PC-3 (cell line): ENCODE measurements around the gene GIGYF2. TPM values are rescaled to one million over a fixed set of nuclear protein-coding genes. Genes with fewer than 3 reads are reported as not detected.

Source experiments
- ATAC-seq: fragments of 200-7000 bp; cut with Tn5 transposase; 2 replicates; pipeline ENCODE4 v1.9.1; 2020; ENCODE audit warnings: mild to moderate bottlenecking, moderate library complexity
- BruUV-seq: library from RNA; stranded (reverse); fragments of 400-500 nt; replicated peaks from 2 replicates; lab custom pipeline; 2021; lab: Mats Ljungman, UMichigan
- CTCF ChIA-PET: fragments of 300-600 bp; sonication (Branson Sonifier 250); formaldehyde crosslinking; loops from one replicate; lab custom pipeline; 2022; ENCODE audit warnings: antibody characterized with exemption; lab: Charles Lee
- POLR2A ChIA-PET: fragments of 300-600 bp; sonication (Branson Sonifier 250); formaldehyde crosslinking; loops from one replicate; lab custom pipeline; 2022; ENCODE audit warnings: antibody characterized with exemption; ENCODE audit not compliant: unreplicated experiment; lab: Charles Lee
- DNase-seq: peaks from one replicate; pipeline ENCODE4 v3.0.0-alpha.2; 2015
- H2AFZ ChIP-seq: fragments of 300-600 bp; sonication (generic); 2 replicates; pipeline ENCODE4 v1.6.0; 2016; ENCODE audit warnings: antibody characterized with exemption, low read length
- H3F3A ChIP-seq: fragments of 300-600 bp; sonication (generic); one replicate; pipeline ENCODE4 v1.6.0; 2017; ENCODE audit warnings: antibody characterized with exemption, low read length, control low read depth, mild to moderate bottlenecking; ENCODE audit not compliant: unreplicated experiment
- H3K27ac ChIP-seq: fragments of 300-600 bp; sonication (generic); 2 replicates; pipeline ENCODE4 v1.5.1; 2016; ENCODE audit warnings: mild to moderate bottlenecking, low read length
- H3K27me3 ChIP-seq: fragments of 300-600 bp; sonication (generic); 2 replicates; pipeline ENCODE4 v1.6.1; 2016; ENCODE audit warnings: low read length, mixed read lengths
- H3K36me3 ChIP-seq: fragments of 300-600 bp; sonication (generic); 2 replicates; pipeline ENCODE4 v1.6.1; 2016; ENCODE audit warnings: low read depth, mixed run types, low read length, mixed read lengths
- H3K4me1 ChIP-seq: fragments of 300-600 bp; sonication (generic); 2 replicates; pipeline ENCODE4 v1.5.1; 2016; ENCODE audit warnings: low read length; ENCODE audit not compliant: insufficient read depth
- H3K4me2 ChIP-seq: fragments of 300-600 bp; sonication (generic); 2 replicates; pipeline ENCODE4 v1.6.0; 2016; ENCODE audit warnings: low read length
- H3K4me3 ChIP-seq: fragments of 300-600 bp; sonication (generic); 2 replicates; pipeline ENCODE4 v1.5.1; 2016; ENCODE audit warnings: mild to moderate bottlenecking, low read length, mixed read lengths
- H3K79me2 ChIP-seq: fragments of 300-600 bp; sonication (generic); 2 replicates; pipeline ENCODE4 v1.6.1; 2017; ENCODE audit warnings: low read length, mixed read lengths
- H3K9ac ChIP-seq: fragments of 300-600 bp; sonication (generic); 2 replicates; pipeline ENCODE4 v1.6.0; 2016; ENCODE audit warnings: mild to moderate bottlenecking, low read length
- H3K9me2 ChIP-seq: fragments of 300-600 bp; sonication (generic); replicated peaks from 2 replicates; pipeline ENCODE4 v1.6.1; 2016; ENCODE audit warnings: mixed run types, low read length, mixed read lengths
- H3K9me3 ChIP-seq: fragments of 300-600 bp; sonication (generic); 2 replicates; pipeline ENCODE4 v1.6.1; 2016; ENCODE audit warnings: low read length, mixed read lengths
- H4K20me1 ChIP-seq: fragments of 300-600 bp; sonication (generic); 2 replicates; pipeline ENCODE4 v1.6.1; 2016; ENCODE audit warnings: low read length, mixed read lengths
- EZH2 ChIP-seq: fragments of 300-600 bp; sonication (generic); IDR thresholded peaks from one replicate; pipeline ENCODE4 v1.6.1; 2017; ENCODE audit warnings: antibody characterized with exemption, mild to moderate bottlenecking, low read length; ENCODE audit not compliant: unreplicated experiment
- EZH2phosphoT487 ChIP-seq: fragments of 300-600 bp; sonication (generic); IDR thresholded peaks from 2 replicates; pipeline ENCODE4 v1.6.1; 2018; ENCODE audit warnings: mild to moderate bottlenecking, antibody characterized with exemption, low read length, borderline replicate concordance
- intact Hi-C: fragments of 100-400 bp; cut with micrococcal nuclease; formaldehyde crosslinking; loops from 2 replicates; pipeline ENCODE4 v1.9.0; 2023
- total RNA-seq: library from RNA; depleted of rRNA; stranded (reverse); fragments of >200 nt; gene quantifications from 2 replicates; pipeline ENCODE4 v1.2.3, GENCODE V29; 2014
- TF ChIP-seq, protein P1 (sequence below): fragments of 300-600 bp; sonication (generic); conservative IDR thresholded peaks from 2 replicates; pipeline ENCODE4 v1.5.1; 2017; ENCODE audit warnings: antibody characterized with exemption, low read depth, mild to moderate bottlenecking, low read length

The GIGYF2 gene
- total RNA-seq, 1 experiment from 2014 or later, result 41.3 TPM

DNA sequence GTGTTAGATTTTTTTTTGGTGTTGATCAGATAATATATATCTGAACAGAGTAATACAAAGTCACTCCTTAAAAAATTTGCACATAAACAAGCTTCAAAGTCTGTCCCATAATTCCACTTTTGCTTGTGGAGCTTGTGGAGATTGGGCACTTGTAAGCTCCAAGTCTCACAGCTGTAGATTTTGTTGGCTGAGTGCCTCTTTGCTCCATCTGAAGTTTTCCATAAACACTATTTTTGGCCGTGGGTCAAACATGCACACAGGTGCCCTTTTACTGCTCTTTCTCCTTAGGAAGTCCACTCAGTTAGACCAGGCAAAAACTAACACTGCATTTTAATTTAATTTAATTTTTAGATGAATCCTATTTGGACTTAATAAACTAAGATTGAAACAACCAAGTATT lies 82.8 kb downstream of the GIGYF2 start:
- H3K4me2 ChIP-seq, result no peak overlapping the region
- ATAC-seq (no peak), DNase-seq (no peak)
- TF ChIP-seq, protein P1, sequence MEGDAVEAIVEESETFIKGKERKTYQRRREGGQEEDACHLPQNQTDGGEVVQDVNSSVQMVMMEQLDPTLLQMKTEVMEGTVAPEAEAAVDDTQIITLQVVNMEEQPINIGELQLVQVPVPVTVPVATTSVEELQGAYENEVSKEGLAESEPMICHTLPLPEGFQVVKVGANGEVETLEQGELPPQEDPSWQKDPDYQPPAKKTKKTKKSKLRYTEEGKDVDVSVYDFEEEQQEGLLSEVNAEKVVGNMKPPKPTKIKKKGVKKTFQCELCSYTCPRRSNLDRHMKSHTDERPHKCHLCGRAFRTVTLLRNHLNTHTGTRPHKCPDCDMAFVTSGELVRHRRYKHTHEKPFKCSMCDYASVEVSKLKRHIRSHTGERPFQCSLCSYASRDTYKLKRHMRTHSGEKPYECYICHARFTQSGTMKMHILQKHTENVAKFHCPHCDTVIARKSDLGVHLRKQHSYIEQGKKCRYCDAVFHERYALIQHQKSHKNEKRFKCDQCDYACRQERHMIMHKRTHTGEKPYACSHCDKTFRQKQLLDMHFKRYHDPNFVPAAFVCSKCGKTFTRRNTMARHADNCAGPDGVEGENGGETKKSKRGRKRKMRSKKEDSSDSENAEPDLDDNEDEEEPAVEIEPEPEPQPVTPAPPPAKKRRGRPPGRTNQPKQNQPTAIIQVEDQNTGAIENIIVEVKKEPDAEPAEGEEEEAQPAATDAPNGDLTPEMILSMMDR, result no peak
- peaks cover 5% of the 10 kb centered on the region; the same call in 1 of the 2 replicates for H3K4me1 ChIP-seq
- no peaks in the 10 kb centered on the region for H3F3A ChIP-seq
- no peaks in the 10 kb centered on the region for H3K27me3 ChIP-seq
- CTCF ChIA-PET, result no interaction called here
- peaks cover 9% of the 10 kb centered on the region; the same call in 1 of the 2 replicates for H3K36me3 ChIP-seq
- H3K79me2 ChIP-seq, result no peaks in the 10 kb centered on the region
- no TSS peak for BruUV-seq
- POLR2A ChIA-PET, result no interaction called here
- no peak overlapping the region for H3K9ac ChIP-seq
- no peaks in the 10 kb centered on the region for H4K20me1 ChIP-seq
- H3K9me3 ChIP-seq, result no peaks in the 10 kb centered on the region
- no peak overlapping the region for H3K27ac ChIP-seq
- intact Hi-C loops, result no loop called here
- H3K4me3 ChIP-seq, result no peak overlapping the region
- H2AFZ ChIP-seq, result no peak overlapping the region
- no peaks in the 10 kb centered on the region for H3K9me2 ChIP-seq

DNA sequence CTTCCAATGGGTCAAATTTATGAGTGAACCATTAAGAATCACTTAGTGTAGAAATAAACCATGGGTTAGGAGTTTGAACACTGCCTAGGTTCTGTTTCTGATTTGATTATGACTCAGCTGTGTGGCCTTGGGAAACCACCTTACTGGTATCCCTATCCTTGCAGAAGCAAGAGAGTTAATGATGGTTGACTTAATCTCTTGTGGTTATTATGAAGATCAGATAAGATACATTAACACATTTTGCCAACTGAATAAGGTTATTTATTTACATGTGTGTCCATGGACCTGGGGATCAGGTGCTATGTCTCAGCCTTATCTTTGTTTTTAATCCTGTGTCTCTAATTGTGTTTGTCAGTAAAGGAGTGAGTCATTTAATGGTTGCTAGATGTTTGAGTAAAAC lies 84.6 kb downstream of the GIGYF2 start:
- H3K27ac ChIP-seq, result peak overlapping the region; percentile 13; the same call in 1 of the 2 replicates

DNA sequence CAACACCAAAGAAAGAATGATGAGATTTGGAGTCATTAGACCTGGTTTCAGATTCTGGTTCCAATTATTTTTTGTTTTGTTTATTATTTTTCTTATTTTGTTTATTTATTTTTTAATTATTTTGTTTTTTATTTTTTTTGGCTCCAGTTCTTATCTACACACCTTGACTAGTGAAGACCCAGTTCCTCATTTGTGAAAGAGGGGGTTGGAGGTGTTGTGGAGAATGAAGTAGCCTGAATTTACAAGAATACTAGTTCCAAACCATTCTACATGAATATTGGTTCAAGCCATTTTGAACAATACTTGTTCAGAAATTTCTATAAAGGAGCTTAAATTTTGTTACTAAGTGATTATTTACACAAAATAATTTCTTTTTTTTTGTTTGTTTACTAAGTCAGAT lies 86.1 kb downstream of the GIGYF2 start:
- Histone ChIP-seq H3K4me3 (no peak overlapping the region), H3K79me2 (no peaks in the 10 kb centered on the region), H3K9me2 (no peaks in the 10 kb centered on the region), H3K9me3 (no peaks in the 10 kb centered on the region), H4K20me1 (no peaks in the 10 kb centered on the region), H3K36me3 (peaks cover 23% of the 10 kb centered on the region), H2AFZ (no peak overlapping the region), H3F3A (no peaks in the 10 kb centered on the region), H3K4me1 (peaks cover 5% of the 10 kb centered on the region; the same call in 1 of the 2 replicates), H3K27ac (no peak overlapping the region), H3K4me2 (no peak overlapping the region), H3K27me3 (no peaks in the 10 kb centered on the region), H3K9ac (no peak overlapping the region)
- ChIA-PET CTCF (no interaction called here), POLR2A (no interaction called here)
- BruUV-seq, result no TSS peak
- TF ChIP-seq EZH2, result no peak
- TF ChIP-seq, protein P1, result no peak
- DNase-seq (no peak), ATAC-seq (no peak)
- intact Hi-C loops, result no loop called here

More for the DNA sequence above, 84.6 kb downstream of the GIGYF2 start:
- peaks cover 14% of the 10 kb centered on the region for H3K36me3 ChIP-seq
- peaks cover 5% of the 10 kb centered on the region; the same call in 1 of the 2 replicates for H3K4me1 ChIP-seq
- no peak overlapping the region for H2AFZ ChIP-seq
- ATAC-seq (peak; percentile 90), DNase-seq (peak; percentile 45)
- no peaks in the 10 kb centered on the region for H3K9me2 ChIP-seq
- no peaks in the 10 kb centered on the region for H3K27me3 ChIP-seq
- TF ChIP-seq, protein P1, result no peak
- TF ChIP-seq EZH2phosphoT487 (no peak), EZH2 (no peak)
- no TSS peak for BruUV-seq
- no peak overlapping the region for H3K9ac ChIP-seq
- no peak overlapping the region for H3K4me3 ChIP-seq
- intact Hi-C loops, result no loop called here
- H3K9me3 ChIP-seq, result no peaks in the 10 kb centered on the region
- H3F3A ChIP-seq, result no peaks in the 10 kb centered on the region
- ChIA-PET POLR2A (no interaction called here), CTCF (no interaction called here)
- H3K4me2 ChIP-seq, result no peak overlapping the region
- H3K79me2 ChIP-seq, result no peaks in the 10 kb centered on the region
- no peaks in the 10 kb centered on the region for H4K20me1 ChIP-seq
